Sigmoid colon (tissue), 4 donors: ENCODE measurements around the gene TBKBP1.

ENCODE experiments used
- CTCF ChIP-seq, 4 experiments: fragments of 450-650 bp in 3 of 4; fragments of 200-600 bp in 1 of 4; IDR thresholded peaks; one replicate each; pipeline ENCODE4 v1.5.1; 2016 to 2019; ENCODE audit warnings: antibody characterized with exemption in 4 of 4, mild to moderate bottlenecking in 3 of 4, moderate library complexity in 2 of 4
- EP300 ChIP-seq, 4 donors: sonication (generic); formaldehyde crosslinking; IDR thresholded peaks; one replicate each; pipeline ENCODE4 v1.6.1; 2017; ENCODE audit warnings: antibody characterized with exemption in 4 of 4
- POLR2A ChIP-seq, 2 donors: fragments of 450-650 bp; IDR thresholded peaks; one replicate each; pipeline ENCODE4 v1.6.1; 2016; ENCODE audit warnings: antibody characterized with exemption in 2 of 2, mild to moderate bottlenecking in 2 of 2, moderate library complexity in 2 of 2
- POLR2AphosphoS5 ChIP-seq, 4 donors: sonication (generic); formaldehyde crosslinking; IDR thresholded peaks; one replicate each; pipeline ENCODE4 v1.6.1; 2017; ENCODE audit warnings: antibody characterized with exemption in 4 of 4

- TF ChIP-seq POLR2A (IDR thresholded peaks at IDR 0.05) (no peak), CTCF (IDR thresholded peaks at IDR 0.05) (no peak), POLR2AphosphoS5 (IDR thresholded peaks at IDR 0.05) (no peak), EP300 (IDR thresholded peaks at IDR 0.05) (no peak)
These were observed 44.2 kb downstream of the TBKBP1 start for GRCh38 chr17:47738178-47738577.
